Aorta (tissue), 5 donors: Measurements from ENCODE around the gene TTLL11. TPM values are rescaled to one million over a fixed set of nuclear protein-coding genes. Genes with fewer than 3 reads are reported as not detected.

Source experiments
- ATAC-seq: fragments of 200-7000 bp; cut with Tn5 transposase; one replicate; pipeline ENCODE4 v1.9.1; 2022; ENCODE audit warnings: moderate library complexity; ENCODE audit not compliant: low FRiP score
- DNase-seq, 2 donors: peaks; one replicate each; pipeline ENCODE4 v3.0.0-alpha.2; 2020
- H3K27ac ChIP-seq, 2 donors: one replicate each; pipeline ENCODE4 v1.5.1; 2013; ENCODE audit warnings: low read length in 2 of 2, mild to moderate bottlenecking in 2 of 2, moderate library complexity in 2 of 2, control low read depth in 1 of 2, inconsistent platforms in 1 of 2, low read depth in 1 of 2
- H3K27me3 ChIP-seq, 2 donors: one replicate each; pipeline ENCODE4 v1.6.1; 2013; ENCODE audit warnings: control low read depth in 1 of 2, low read length in 1 of 2, mild to moderate bottlenecking in 1 of 2, moderate library complexity in 1 of 2; ENCODE audit not compliant: insufficient read depth in 2 of 2, control insufficient read depth in 1 of 2
- H3K36me3 ChIP-seq, 2 donors: one replicate each; pipeline ENCODE4 v1.6.1; 2013; ENCODE audit warnings: control low read depth in 1 of 2, low read length in 1 of 2, mild to moderate bottlenecking in 1 of 2; ENCODE audit not compliant: insufficient read depth in 2 of 2, control insufficient read depth in 1 of 2
- H3K4me1 ChIP-seq, 2 donors: one replicate each; pipeline ENCODE4 v1.6.1; 2013; ENCODE audit warnings: low read length in 2 of 2, control low read depth in 1 of 2, mild to moderate bottlenecking in 1 of 2, moderate library complexity in 1 of 2; ENCODE audit not compliant: insufficient read depth in 2 of 2, control insufficient read depth in 1 of 2
- H3K4me3 ChIP-seq, 2 donors: one replicate each; pipeline ENCODE4 v1.5.1; 2013; ENCODE audit warnings: low read length in 2 of 2, control low read depth in 1 of 2, mild to moderate bottlenecking in 1 of 2
- H3K9me3 ChIP-seq: one replicate; pipeline ENCODE4 v1.6.1; 2013; ENCODE audit warnings: mild to moderate bottlenecking, low read length; ENCODE audit not compliant: control insufficient read depth
- WGBS, 2 donors: extraction: QIAGEN DNeasy Blood & Tissue Kit; methylation state at CpG; one replicate each; pipeline ENCODE4 v1.1.7; 2013; 5-methylcytosine and 5-hydroxymethylcytosine counted together
- intact Hi-C, 2 donors: fragments of 100-400 bp; cut with DNase I; formaldehyde crosslinking; loops; one replicate each; pipeline versions ENCODE4 v1.14.2 to v1.15.0; 2022
- polyA plus RNA-seq, 2 donors: library from polyadenylated mRNA; stranded (reverse); fragments of 200-250 nt; gene quantifications; one replicate each; pipeline ENCODE4 v1.2.3, GENCODE V29; 2013
- total RNA-seq, 2 donors: library from RNA; stranded (reverse); fragmentation: NEBNext Ultra II Directional; extraction: Animal tissue kit (Norgen Biotek cat#: 25700); gene quantifications; one replicate each; pipeline ENCODE4 v1.2.1, GENCODE V29; 2021
- donor health status: healthy with polysubstance abuse.
- donor health status: Bipolar disorder and iron deficiency.
- donor health status: DM: no; HTN: no; CAD: no.
- donor health status: DM: no; HTN: no; CAD: no.
- donor health status: DM: yes; HTN: yes; CAD: no.

The TTLL11 gene
- total and polyA plus RNA-seq, 4 donors: 7.7 to 31.4 (median 18.3) TPM

GRCh38 chr9:121813519-121814210 lies 279.4 kb downstream of the TTLL11 start:
- H3K27ac ChIP-seq: no peak overlapping the region
- H3K4me1 ChIP-seq: no peaks in the 10 kb centered on the region
- ATAC-seq: no peak
- 86 to 88% methylated on average over 13 of the region's 13 CpGs for WGBS, 2 donors
- no peaks in the 10 kb centered on the region for H3K27me3 ChIP-seq
- no peaks in the 10 kb centered on the region for H3K36me3 ChIP-seq
- intact Hi-C loops: no loop called here
- no peaks in the 10 kb centered on the region for H3K9me3 ChIP-seq
- DNase-seq: no peak
- H3K4me3 ChIP-seq: no peak overlapping the region

- H3K27ac ChIP-seq: no peak overlapping the region
- no peaks in the 10 kb centered on the region for H3K27me3 ChIP-seq
- intact Hi-C loops: no loop called here
- no peaks in the 10 kb centered on the region for H3K9me3 ChIP-seq
- no peaks in the 10 kb centered on the region for H3K4me1 ChIP-seq
- ATAC-seq (no peak), DNase-seq (no peak)
- 86 to 88% methylated on average over 12 of the region's 12 CpGs for WGBS, 2 donors
- no peak overlapping the region for H3K4me3 ChIP-seq
- no peaks in the 10 kb centered on the region for H3K36me3 ChIP-seq
These were observed 280.9 kb downstream of the TTLL11 start for GRCh38 chr9:121812159-121812735.

- DNase-seq: no peak
- H3K27ac ChIP-seq: no peak overlapping the region
- no peaks in the 10 kb centered on the region for H3K9me3 ChIP-seq
- H3K36me3 ChIP-seq: no peaks in the 10 kb centered on the region
- WGBS, 2 donors: 92 to 93% methylated on average over 10 of the region's 10 CpGs
- no peaks in the 10 kb centered on the region for H3K4me1 ChIP-seq
- H3K4me3 ChIP-seq: no peak overlapping the region
- no peak for ATAC-seq
- intact Hi-C loops: no loop called here
- no peaks in the 10 kb centered on the region for H3K27me3 ChIP-seq
These were observed 281.4 kb downstream of the TTLL11 start for GRCh38 chr9:121811751-121812150.

- H3K4me3 ChIP-seq: no peak overlapping the region
- no peaks in the 10 kb centered on the region for H3K4me1 ChIP-seq
- H3K36me3 ChIP-seq: no peaks in the 10 kb centered on the region
- no peaks in the 10 kb centered on the region for H3K9me3 ChIP-seq
- ATAC-seq (no peak), DNase-seq (no peak)
- intact Hi-C loops: no loop called here
- 89 to 92% methylated on average over 9 of the region's 9 CpGs for WGBS, 2 donors
- H3K27me3 ChIP-seq: no peaks in the 10 kb centered on the region
- H3K27ac ChIP-seq: no peak overlapping the region
These were observed 282.0 kb downstream of the TTLL11 start for GRCh38 chr9:121811140-121811539.

- ATAC-seq (no peak), DNase-seq (no peak)
- Histone ChIP-seq H3K9me3 (no peaks in the 10 kb centered on the region), H3K36me3 (no peaks in the 10 kb centered on the region), H3K4me3 (no peak overlapping the region), H3K27me3 (no peaks in the 10 kb centered on the region), H3K27ac (no peak overlapping the region), H3K4me1 (no peaks in the 10 kb centered on the region)
- WGBS, 2 donors: 88 to 98% methylated on average over 2 to 3 of the region's 3 CpGs
- intact Hi-C loops: no loop called here
These were observed 282.6 kb downstream of the TTLL11 start for GRCh38 chr9:121810489-121810888.

GRCh38 chr9:121809356-121810050 lies 283.6 kb downstream of the TTLL11 start:
- ATAC-seq (no peak), DNase-seq (no peak)
- no peaks in the 10 kb centered on the region for H3K27me3 ChIP-seq
- no peak overlapping the region for H3K27ac ChIP-seq
- no peak overlapping the region for H3K4me3 ChIP-seq
- H3K4me1 ChIP-seq: no peaks in the 10 kb centered on the region
- H3K36me3 ChIP-seq: no peaks in the 10 kb centered on the region
- intact Hi-C loops: no loop called here
- 94% methylated on average over 15 of the region's 15 CpGs for WGBS, 2 donors
- H3K9me3 ChIP-seq: no peaks in the 10 kb centered on the region

GRCh38 chr9:121808781-121809180 lies 284.3 kb downstream of the TTLL11 start:
- Histone ChIP-seq H3K36me3 (no peaks in the 10 kb centered on the region), H3K4me1 (no peaks in the 10 kb centered on the region), H3K9me3 (no peaks in the 10 kb centered on the region), H3K4me3 (no peak overlapping the region), H3K27me3 (no peaks in the 10 kb centered on the region), H3K27ac (no peak overlapping the region)
- intact Hi-C loops: no loop called here
- WGBS, 2 donors: 65 to 93% methylated on average over 4 of the region's 4 CpGs
- DNase-seq (no peak), ATAC-seq (no peak)

GRCh38 chr9:121807823-121808278 lies 285.3 kb downstream of the TTLL11 start:
- H3K36me3 ChIP-seq: no peaks in the 10 kb centered on the region
- no peak overlapping the region for H3K4me3 ChIP-seq
- DNase-seq: no peak
- H3K27ac ChIP-seq: no peak overlapping the region
- no peak for ATAC-seq
- H3K9me3 ChIP-seq: no peaks in the 10 kb centered on the region
- H3K4me1 ChIP-seq: no peaks in the 10 kb centered on the region
- H3K27me3 ChIP-seq: no peaks in the 10 kb centered on the region
- intact Hi-C loops: no loop called here
- 60 to 61% methylated on average over 16 of the region's 16 CpGs for WGBS, 2 donors
